Cardiac fibroblast (primary cell): ENCODE data around the gene PLXNA1.

Source experiments
- DNase-seq, 2 donors: peaks; one replicate each; pipeline versions ENCODE4 v3.0.0 to v3.0.0-alpha.2; 2010; ENCODE audit warnings: low read depth in 2 of 2
- H3K4me3 ChIP-seq, 2 donors: replicated peaks in 1 of 2; 1 replicate in 1 of 2; 2 replicates in 1 of 2; pipeline ENCODE4 v1.5.1; 2011; ENCODE audit warnings: low read depth in 2 of 2, low read length in 2 of 2, mild to moderate bottlenecking in 2 of 2, moderate library complexity in 1 of 2
- TF ChIP-seq, protein P1 (sequence below): IDR thresholded peaks from one replicate; pipeline ENCODE4 v1.5.1; 2011; ENCODE audit warnings: low read depth, mild to moderate bottlenecking, low read length, inconsistent platforms

The PLXNA1 gene

DNA sequence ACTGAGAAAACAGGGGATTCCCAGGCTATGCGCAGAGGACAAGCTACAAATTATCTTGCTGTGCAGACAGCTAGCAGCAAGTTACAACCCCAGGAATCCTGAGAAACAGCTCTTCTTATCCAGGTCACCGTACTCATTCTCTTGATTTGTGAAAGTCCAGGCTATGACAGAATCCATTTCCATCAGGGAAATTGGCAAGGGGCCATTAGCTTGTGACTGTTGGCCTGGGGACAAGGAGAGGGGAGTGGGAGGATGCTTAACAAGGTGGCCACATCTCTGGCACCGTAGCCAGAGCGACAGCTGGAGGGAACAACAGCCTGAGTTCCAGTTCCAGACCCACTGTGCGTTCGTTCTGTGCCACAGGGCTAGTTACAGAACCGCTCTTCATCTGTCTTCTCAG lies 44.9 kb upstream of the PLXNA1 start:
- no peak for DNase-seq
- TF ChIP-seq, protein P1, sequence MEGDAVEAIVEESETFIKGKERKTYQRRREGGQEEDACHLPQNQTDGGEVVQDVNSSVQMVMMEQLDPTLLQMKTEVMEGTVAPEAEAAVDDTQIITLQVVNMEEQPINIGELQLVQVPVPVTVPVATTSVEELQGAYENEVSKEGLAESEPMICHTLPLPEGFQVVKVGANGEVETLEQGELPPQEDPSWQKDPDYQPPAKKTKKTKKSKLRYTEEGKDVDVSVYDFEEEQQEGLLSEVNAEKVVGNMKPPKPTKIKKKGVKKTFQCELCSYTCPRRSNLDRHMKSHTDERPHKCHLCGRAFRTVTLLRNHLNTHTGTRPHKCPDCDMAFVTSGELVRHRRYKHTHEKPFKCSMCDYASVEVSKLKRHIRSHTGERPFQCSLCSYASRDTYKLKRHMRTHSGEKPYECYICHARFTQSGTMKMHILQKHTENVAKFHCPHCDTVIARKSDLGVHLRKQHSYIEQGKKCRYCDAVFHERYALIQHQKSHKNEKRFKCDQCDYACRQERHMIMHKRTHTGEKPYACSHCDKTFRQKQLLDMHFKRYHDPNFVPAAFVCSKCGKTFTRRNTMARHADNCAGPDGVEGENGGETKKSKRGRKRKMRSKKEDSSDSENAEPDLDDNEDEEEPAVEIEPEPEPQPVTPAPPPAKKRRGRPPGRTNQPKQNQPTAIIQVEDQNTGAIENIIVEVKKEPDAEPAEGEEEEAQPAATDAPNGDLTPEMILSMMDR: no peak
- no peak overlapping the region for H3K4me3 ChIP-seq

DNA sequence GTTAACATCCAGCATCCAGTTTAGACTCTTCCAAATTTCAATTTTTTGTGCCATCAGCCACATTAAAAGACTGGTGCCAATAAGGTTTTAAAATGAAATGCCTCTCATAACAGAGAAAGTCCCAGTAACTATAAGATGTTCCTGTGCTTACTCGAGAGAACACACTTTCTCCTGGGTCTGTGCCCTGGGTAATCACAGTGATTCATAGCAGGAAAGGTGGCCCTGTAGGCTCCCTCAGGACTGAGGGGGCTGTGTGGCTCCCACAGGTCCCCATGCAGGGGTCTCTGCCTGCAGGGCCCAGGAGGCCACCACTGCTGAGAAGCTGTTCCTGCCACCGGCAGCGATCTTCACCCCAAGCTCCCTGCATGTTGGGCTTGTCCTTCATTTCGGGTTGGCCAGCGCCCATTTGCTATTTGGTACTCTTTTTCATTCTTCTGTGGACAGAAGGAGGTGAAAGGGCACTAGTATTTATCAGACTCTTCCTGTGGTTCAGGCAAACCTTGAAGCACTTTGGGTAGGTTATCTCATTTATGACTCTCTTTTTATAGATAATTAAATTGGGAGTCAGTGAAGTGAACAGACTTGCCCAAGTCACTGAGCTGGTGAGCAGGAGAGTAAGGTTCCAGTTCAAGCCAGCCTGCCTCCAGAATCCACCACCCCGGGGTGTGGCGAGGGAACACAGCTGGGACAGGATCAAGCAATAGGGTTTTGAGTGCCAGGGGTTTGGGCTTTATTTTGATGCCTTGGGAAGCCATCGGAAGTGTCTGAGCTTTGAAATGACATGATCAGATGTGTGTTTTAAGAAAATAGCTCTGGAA lies 44.2 kb upstream of the PLXNA1 start:
- TF ChIP-seq, protein P1: no peak
- no peak for DNase-seq

DNA sequence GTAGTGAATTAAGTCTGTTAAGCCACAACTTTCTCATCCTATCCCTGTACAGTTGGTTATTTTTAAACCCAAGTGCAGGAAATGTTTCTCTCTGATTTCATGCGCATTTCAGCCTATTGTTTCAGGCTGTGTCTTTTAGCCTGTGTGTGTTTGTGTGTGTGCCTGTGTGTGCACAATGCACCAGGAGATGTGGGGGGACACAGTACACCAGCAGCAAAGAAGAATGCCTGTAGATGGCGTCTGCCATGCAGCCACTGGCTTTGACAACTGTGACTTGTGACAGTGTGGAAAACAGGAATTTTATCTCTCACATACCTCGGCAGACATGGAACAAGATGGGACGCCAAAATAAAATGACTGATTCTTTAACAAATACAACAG lies 43.6 kb upstream of the PLXNA1 start:
- H3K4me3 ChIP-seq: no peak overlapping the region
- TF ChIP-seq, protein P1: peak; percentile 17
- no peak for DNase-seq

More for the DNA sequence above, 44.2 kb upstream of the PLXNA1 start:
- H3K4me3 ChIP-seq: no peak overlapping the region

DNA sequence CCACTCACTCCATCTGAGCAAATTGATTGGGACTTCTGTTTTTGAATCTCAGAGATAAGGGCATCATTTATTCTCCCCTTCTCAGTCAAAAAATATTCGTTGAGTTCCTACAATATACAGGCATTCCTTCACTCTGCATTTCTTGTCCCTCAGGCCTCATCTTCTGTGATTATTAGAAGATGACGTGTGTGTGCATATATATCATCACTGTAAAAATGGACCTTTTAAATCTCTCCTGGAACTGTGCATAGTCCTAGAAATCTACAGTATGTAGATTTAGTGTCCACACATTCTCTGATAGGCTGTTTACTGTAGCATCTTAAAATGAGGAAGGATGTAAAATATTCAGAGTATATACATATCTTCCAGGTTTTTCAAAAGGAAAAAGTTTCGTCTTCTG lies 43.2 kb upstream of the PLXNA1 start:
- TF ChIP-seq, protein P1: no peak
- no peak overlapping the region for H3K4me3 ChIP-seq
- DNase-seq: no peak

DNA sequence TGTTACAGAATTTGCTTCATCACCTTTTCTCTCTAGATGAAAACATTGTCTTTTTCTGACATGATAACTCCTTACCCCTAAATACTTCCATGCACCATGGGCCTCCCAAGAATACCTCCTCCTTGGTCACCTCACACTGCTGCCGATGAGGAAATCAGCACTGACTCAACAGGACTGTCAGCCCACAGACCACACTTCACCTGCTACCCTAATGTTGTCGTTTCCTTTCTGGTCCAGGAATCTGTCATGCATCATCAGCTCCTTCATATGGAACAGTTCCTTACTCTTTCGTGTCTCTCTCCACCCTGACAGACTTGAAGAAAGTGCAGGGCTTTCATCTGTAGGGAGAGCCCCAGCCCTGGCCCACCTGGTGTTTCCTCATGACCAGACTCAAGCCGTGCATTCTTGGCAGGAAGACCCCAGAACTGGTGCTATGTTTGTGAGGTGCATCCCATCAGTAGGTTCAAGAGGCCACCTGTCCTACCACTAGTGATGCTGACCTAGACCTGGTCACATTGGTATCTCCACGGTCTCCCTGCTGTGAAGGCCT lies 41.1 kb upstream of the PLXNA1 start:
- no peak overlapping the region for H3K4me3 ChIP-seq
- DNase-seq: no peak
- TF ChIP-seq, protein P1: no peak

DNA sequence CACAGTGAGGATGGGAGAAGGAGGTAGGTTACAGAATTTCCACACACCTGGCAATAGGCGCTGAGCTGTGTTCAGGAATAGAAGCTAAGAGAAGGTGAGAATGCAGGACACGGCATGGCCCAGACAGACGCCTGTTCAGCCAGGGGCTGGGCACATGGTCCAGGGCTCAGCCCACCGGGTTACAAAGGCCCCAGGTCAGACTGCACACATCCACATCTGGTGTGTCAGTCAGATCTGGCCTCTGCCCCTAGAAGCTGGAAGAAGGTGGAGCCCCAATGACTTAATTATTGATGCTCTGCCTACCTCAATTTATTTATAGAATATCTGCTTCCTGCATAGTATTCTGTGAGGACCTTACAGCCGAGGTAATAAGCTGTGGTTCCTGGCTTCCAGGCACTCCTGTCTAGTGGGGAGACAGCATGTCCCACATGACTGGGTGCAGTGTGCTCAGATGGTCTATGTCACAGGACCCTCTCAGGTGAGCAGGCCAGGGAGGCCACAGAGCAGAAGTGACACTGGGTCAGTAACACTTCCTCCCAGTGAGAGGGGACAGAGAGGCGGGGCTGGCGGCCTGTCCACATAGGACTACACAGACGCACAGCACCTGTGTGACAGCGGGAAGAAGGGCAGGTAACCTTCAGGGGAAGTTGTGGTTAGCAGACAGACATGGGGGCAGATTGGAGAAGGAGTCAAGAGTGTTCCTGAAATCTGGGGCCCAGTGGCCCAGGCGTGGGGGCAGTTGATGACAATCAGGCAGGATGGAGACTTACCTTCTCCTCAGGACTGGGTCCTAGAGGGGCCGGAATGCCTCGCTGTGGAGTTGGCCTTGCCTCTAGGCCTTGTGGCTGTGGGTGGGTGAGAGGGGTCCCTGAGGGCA lies 38.6 kb upstream of the PLXNA1 start:
- no peak for DNase-seq
- TF ChIP-seq, protein P1: no peak
- no peak overlapping the region for H3K4me3 ChIP-seq
